Endothelial cell of umbilical vein (primary cell): Measurements from ENCODE around the gene IMPG2. TPM values are rescaled to one million over a fixed set of nuclear protein-coding genes. Genes with fewer than 3 reads are reported as not detected.

Experiments
- BruUV-seq: library from RNA; stranded (reverse); fragments of 400-500 nt; replicated peaks from 2 replicates; lab custom pipeline; 2021; lab: Mats Ljungman, UMichigan
- CTCF ChIA-PET: fragments of 300-600, 350-600 bp; sonication (Branson Sonifier 250); formaldehyde crosslinking; loops from one replicate; lab custom pipeline; 2021; ENCODE audit warnings: antibody characterized with exemption, inconsistent platforms; lab: Charles Lee
- POLR2A ChIA-PET: fragments of 300-600, 350-600 bp; sonication (Branson Sonifier 250); formaldehyde crosslinking; loops from one replicate; lab custom pipeline; 2021; ENCODE audit warnings: antibody characterized with exemption, inconsistent platforms; lab: Charles Lee
- DNase-seq: peaks from one replicate; pipeline ENCODE4 v3.0.0-alpha.2; 2011; ENCODE audit warnings: low read depth, low spot score
- FAIRE-seq: peaks from 2 replicates; lab custom pipeline; 2011; peaks lifted over from hg19 to GRCh38; lab: Jason Lieb, UNC
- H2AFZ ChIP-seq: 2 replicates; pipeline ENCODE4 v1.6.0; 2012; ENCODE audit warnings: low read depth, low read length, control low read depth, inconsistent platforms
- H3K27ac ChIP-seq: 2 replicates; pipeline ENCODE4 v1.5.1; 2011; ENCODE audit warnings: low read depth, mild to moderate bottlenecking, control low read depth, low read length, moderate library complexity; ENCODE audit not compliant: insufficient read depth
- H3K27me3 ChIP-seq, 2 experiments: 2 replicates each; pipeline versions ENCODE4 v1.6.0 to v1.6.1; 2011; ENCODE audit warnings: low read length in 2 of 2, mixed read lengths in 1 of 2; ENCODE audit not compliant: control insufficient read depth in 2 of 2, insufficient read depth in 2 of 2
- H3K36me3 ChIP-seq, 2 experiments: 2 replicates in 1 of 2; 3 replicates in 1 of 2; pipeline ENCODE4 v1.5.1; 2011; ENCODE audit warnings: low read length in 2 of 2, mild to moderate bottlenecking in 1 of 2, moderate library complexity in 1 of 2; ENCODE audit not compliant: control insufficient read depth in 2 of 2, insufficient read depth in 2 of 2; ENCODE audit errors: extremely low read depth in 1 of 2
- H3K4me1 ChIP-seq: 3 replicates; pipeline ENCODE4 v1.5.1; 2011; ENCODE audit warnings: mild to moderate bottlenecking, low read length; ENCODE audit not compliant: control insufficient read depth, insufficient read depth; ENCODE audit errors: extremely low read depth
- H3K4me2 ChIP-seq: 2 replicates; pipeline ENCODE4 v1.6.1; 2011; ENCODE audit warnings: low read length, control low read depth, mixed read lengths; ENCODE audit not compliant: insufficient read depth
- H3K4me3 ChIP-seq, 3 experiments: fragments of 200-600 bp in 1 of 3; sonication (generic), shearing (Covaris generic) in 1 of 3; replicated peaks in 1 of 3; 2 replicates each; pipeline ENCODE4 v1.5.1; 2011 to 2016; ENCODE audit warnings: control low read depth in 3 of 3, low read length in 3 of 3, mild to moderate bottlenecking in 2 of 3, inconsistent platforms in 1 of 3, low read depth in 1 of 3, moderate library complexity in 1 of 3; ENCODE audit not compliant: insufficient read depth in 1 of 3
- H3K79me2 ChIP-seq: 2 replicates; pipeline ENCODE4 v1.6.0; 2012; ENCODE audit warnings: low read length, inconsistent platforms; ENCODE audit not compliant: control insufficient read depth, insufficient read depth
- H3K9ac ChIP-seq: replicated peaks from 2 replicates; pipeline ENCODE3; 2011; ENCODE audit warnings: low read length, control low read depth; ENCODE audit not compliant: insufficient read depth; ENCODE audit errors: extremely low read depth
- H3K9me1 ChIP-seq: replicated peaks from 3 replicates; pipeline ENCODE4 v1.6.0; 2011; ENCODE audit warnings: mild to moderate bottlenecking, low read length; ENCODE audit not compliant: control insufficient read depth, insufficient read depth; ENCODE audit errors: extremely low read depth
- H3K9me3 ChIP-seq: replicated peaks from 2 replicates; pipeline ENCODE4 v1.5.1; 2012; ENCODE audit warnings: low read length, inconsistent platforms; ENCODE audit not compliant: control insufficient read depth, insufficient read depth
- H4K20me1 ChIP-seq: replicated peaks from 2 replicates; pipeline ENCODE3; 2011; ENCODE audit warnings: mild to moderate bottlenecking, low read length; ENCODE audit not compliant: control insufficient read depth, insufficient read depth; ENCODE audit errors: extremely low read depth
- EZH2 ChIP-seq: IDR thresholded peaks from 2 replicates; pipeline ENCODE4 v1.6.1; 2012; ENCODE audit warnings: borderline replicate concordance, low read depth, mild to moderate bottlenecking, moderate library complexity, low read length, inconsistent platforms; ENCODE audit not compliant: severe bottlenecking
- FOS ChIP-seq: IDR thresholded peaks from 2 replicates; pipeline ENCODE4 v1.6.1; 2011; ENCODE audit warnings: mild to moderate bottlenecking, low read length, moderate library complexity, borderline replicate concordance; ENCODE audit not compliant: insufficient read depth
- GATA2 ChIP-seq: IDR thresholded peaks from 2 replicates; pipeline ENCODE4 v1.7.0; 2011; ENCODE audit warnings: low read depth, mild to moderate bottlenecking, moderate library complexity, mixed read lengths, low read length; ENCODE audit not compliant: insufficient read length, insufficient read depth
- JUN ChIP-seq: IDR thresholded peaks from 2 replicates; pipeline ENCODE4 v1.6.1; 2011; ENCODE audit warnings: borderline replicate concordance, low read depth; ENCODE audit not compliant: insufficient read length, insufficient read depth
- MYC ChIP-seq: IDR thresholded peaks from one replicate; pipeline ENCODE4 v1.6.1; 2011; ENCODE audit warnings: mild to moderate bottlenecking, low read depth, low read length
- POLR2A ChIP-seq: IDR thresholded peaks from 2 replicates; pipeline ENCODE4 v1.6.1; 2012; ENCODE audit warnings: low read depth, mild to moderate bottlenecking, control low read depth, low read length
- POLR2AphosphoS5 ChIP-seq: IDR thresholded peaks from 2 replicates; pipeline ENCODE4 v1.6.1; 2012; ENCODE audit warnings: low read depth, mild to moderate bottlenecking, control low read depth, low read length, moderate library complexity; ENCODE audit not compliant: insufficient read depth
- dilution Hi-C: fragments of 300-500 bp; cut with MboI; formaldehyde crosslinking; loops from one replicate; pipeline ENCODE4 v1.15.0; 2019; ENCODE audit warnings: low sequenced_read_pairs; ENCODE audit not compliant: extremely low pct_ligation_motif_present
- intact Hi-C: fragments of 100-400 bp; cut with micrococcal nuclease; formaldehyde crosslinking; loops from one replicate; pipeline ENCODE4 v1.10.0; 2022
- polyA plus RNA-seq, 4 experiments: library from polyadenylated mRNA; depleted of rRNA in 3 of 4; stranded (reverse) in 3 of 4; unstranded in 1 of 4; fragments of >200 nt; gene quantifications; 2 replicates each; pipeline versions ENCODE4 v1.2.1 to v1.2.3, GENCODE V29; 2011 to 2012; ENCODE audit warnings: missing spikeins in 1 of 4
- total RNA-seq: library from RNA; stranded (reverse); gene quantifications from 2 replicates; pipeline ENCODE4 v1.2.3, GENCODE V29; 2021
- TF ChIP-seq, protein P1 (sequence below), 2 donors: IDR thresholded peaks; 1 replicate in 1 of 2; 2 replicates in 1 of 2; pipeline ENCODE4 v1.5.1; 2011; ENCODE audit warnings: low read length in 2 of 2, mild to moderate bottlenecking in 2 of 2, moderate library complexity in 2 of 2, control low read depth in 1 of 2, inconsistent platforms in 1 of 2, low read depth in 1 of 2; ENCODE audit not compliant: insufficient read depth in 1 of 2; ENCODE audit errors: extremely low read depth in 1 of 2
- TF ChIP-seq, protein P2 (sequence below): IDR thresholded peaks from 2 replicates; pipeline ENCODE4 v1.6.1; 2011; ENCODE audit not compliant: insufficient read depth, insufficient read length

IMPG2 gene
- total and polyA plus RNA-seq, 2 donors (not counting 3 experiments of a cell fraction or from before 2014, with no cell fraction given) = 0.39 to 0.71 TPM

DNA sequence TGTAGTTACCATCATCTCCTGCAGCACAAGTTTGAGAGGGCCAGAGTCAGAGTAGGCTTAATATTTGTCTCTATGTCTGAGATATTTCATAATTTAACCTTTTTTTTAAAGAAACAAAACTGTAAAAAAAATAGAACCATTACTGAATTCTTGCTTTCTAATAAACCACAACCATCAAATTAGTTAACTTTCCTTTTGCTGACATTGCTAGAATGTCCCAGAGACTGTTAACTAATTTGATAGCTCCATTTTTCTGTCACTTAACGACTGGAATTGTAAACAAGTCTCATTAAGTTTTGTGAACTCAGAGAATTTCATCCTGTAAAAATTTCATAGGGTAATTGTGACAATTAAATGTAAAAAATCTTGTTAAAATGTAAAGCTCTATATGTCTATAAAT, 35.6 kb downstream of the IMPG2 start:
- DNase-seq = no peak
- H3K4me2 ChIP-seq = no peak overlapping the region
- TF ChIP-seq, protein P1, sequence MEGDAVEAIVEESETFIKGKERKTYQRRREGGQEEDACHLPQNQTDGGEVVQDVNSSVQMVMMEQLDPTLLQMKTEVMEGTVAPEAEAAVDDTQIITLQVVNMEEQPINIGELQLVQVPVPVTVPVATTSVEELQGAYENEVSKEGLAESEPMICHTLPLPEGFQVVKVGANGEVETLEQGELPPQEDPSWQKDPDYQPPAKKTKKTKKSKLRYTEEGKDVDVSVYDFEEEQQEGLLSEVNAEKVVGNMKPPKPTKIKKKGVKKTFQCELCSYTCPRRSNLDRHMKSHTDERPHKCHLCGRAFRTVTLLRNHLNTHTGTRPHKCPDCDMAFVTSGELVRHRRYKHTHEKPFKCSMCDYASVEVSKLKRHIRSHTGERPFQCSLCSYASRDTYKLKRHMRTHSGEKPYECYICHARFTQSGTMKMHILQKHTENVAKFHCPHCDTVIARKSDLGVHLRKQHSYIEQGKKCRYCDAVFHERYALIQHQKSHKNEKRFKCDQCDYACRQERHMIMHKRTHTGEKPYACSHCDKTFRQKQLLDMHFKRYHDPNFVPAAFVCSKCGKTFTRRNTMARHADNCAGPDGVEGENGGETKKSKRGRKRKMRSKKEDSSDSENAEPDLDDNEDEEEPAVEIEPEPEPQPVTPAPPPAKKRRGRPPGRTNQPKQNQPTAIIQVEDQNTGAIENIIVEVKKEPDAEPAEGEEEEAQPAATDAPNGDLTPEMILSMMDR (IDR thresholded peaks at IDR 0.05; ENCODE audit: extremely low read depth in 1 of 2, insufficient read depth in 1 of 2, low read depth in 1 of 2, low read length in 2 of 2) = no peak
- TF ChIP-seq POLR2A = no peak
- TF ChIP-seq, protein P2, sequence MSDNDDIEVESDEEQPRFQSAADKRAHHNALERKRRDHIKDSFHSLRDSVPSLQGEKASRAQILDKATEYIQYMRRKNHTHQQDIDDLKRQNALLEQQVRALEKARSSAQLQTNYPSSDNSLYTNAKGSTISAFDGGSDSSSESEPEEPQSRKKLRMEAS = no peak
- TF ChIP-seq POLR2AphosphoS5 = no peak
- TF ChIP-seq MYC = no peak
- TF ChIP-seq GATA2 = no peak
- TF ChIP-seq EZH2 = no peak
- no peak for TF ChIP-seq JUN
- TF ChIP-seq FOS = no peak
- no peaks in the 10 kb centered on the region for H3K9me3 ChIP-seq
- H2AFZ ChIP-seq = no peak overlapping the region
- BruUV-seq = no TSS peak
- no peaks in the 10 kb centered on the region for H3K4me1 ChIP-seq
- ChIA-PET CTCF (no interaction called here), POLR2A (no interaction called here)
- H4K20me1 ChIP-seq = no peaks in the 10 kb centered on the region
- H3K27ac ChIP-seq = no peak overlapping the region
- dilution Hi-C loops = no loop called here
- H3K4me3 ChIP-seq = no peak overlapping the region
- intact Hi-C loops = no loop called here
- H3K9ac ChIP-seq = no peak overlapping the region
- H3K9me1 ChIP-seq = no peaks in the 10 kb centered on the region
- no peaks in the 10 kb centered on the region for H3K79me2 ChIP-seq
- no peaks in the 10 kb centered on the region for H3K27me3 ChIP-seq
- no peaks in the 10 kb centered on the region for H3K36me3 ChIP-seq
- no peak for FAIRE-seq
